HG03280 (cell line): ENCODE measurements around the gene APC2.
"Not testable (repeated sequence)": the region's sequence is repeated elsewhere in the genome, so short reads cannot be mapped to it uniquely, and the experiment has no call there.

ENCODE experiments used
- ATAC-seq: cut with Tn5 transposase; IDR thresholded peaks from one replicate; pipeline ENCODE4 v1.9.1; 2021; ENCODE audit warnings: mild to moderate bottlenecking, moderate library complexity; ENCODE audit not compliant: unreplicated experiment

APC2 gene

DNA sequence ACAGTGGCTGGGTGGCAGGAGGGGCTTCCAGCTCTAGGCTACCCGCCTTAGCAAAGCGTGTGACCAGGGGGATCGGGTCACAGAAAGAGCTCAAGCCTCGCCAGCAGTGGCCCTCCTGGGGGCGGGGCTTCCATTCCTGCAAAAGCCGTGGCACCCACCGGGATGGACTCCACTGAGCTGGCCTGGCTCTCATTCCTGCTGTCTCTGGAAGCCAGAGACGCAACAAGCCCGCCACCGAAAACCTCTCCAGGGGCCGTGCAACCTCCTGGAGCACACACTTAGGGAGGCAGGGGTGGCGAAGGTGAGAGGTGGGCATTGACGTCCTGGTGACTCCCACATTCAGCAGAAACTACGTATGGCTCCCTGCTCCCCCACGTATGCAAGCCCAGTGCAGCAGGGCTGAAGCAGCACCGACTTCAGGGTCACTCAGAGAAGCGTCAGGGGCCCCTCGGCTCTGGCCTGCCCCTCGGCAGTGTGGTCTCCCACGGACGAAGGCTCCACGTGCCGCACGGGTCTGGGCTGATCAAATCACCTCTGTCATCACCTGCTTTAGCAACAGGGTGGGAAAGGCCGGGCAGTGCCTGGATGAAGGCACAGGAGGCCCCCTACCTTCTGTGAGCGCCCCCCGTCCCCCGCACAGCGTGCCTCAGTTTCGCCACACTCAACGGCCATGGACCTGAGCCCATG is 26.0 kb downstream of the APC2 start:
- ATAC-seq: no peak

- ATAC-seq: not testable (repeated sequence)
These were observed 27.1 kb downstream of the APC2 start for GRCh38 chr19:1477056-1477455.

GRCh38 chr19:1478934-1479707 is 29.2 kb downstream of the APC2 start, which contains the start of gene C19orf25:
Gene C19orf25 (minus strand): TSS chr19:1479215. CDS start chr19:1478903, 312 bp downstream.
- peak; percentile 90 for ATAC-seq

- ATAC-seq: no peak
These were observed 31.4 kb downstream of the APC2 start for GRCh38 chr19:1481224-1481892.

GRCh38 chr19:1481893-1482360 is 32.0 kb downstream of the APC2 start:
- no peak for ATAC-seq

- no peak for ATAC-seq
These were observed 32.6 kb downstream of the APC2 start for GRCh38 chr19:1482361-1483130.

- ATAC-seq: no peak
These were observed 33.4 kb downstream of the APC2 start for GRCh38 chr19:1483131-1483978.

- ATAC-seq: no peak
These were observed 34.1 kb downstream of the APC2 start for GRCh38 chr19:1483979-1484428.

DNA sequence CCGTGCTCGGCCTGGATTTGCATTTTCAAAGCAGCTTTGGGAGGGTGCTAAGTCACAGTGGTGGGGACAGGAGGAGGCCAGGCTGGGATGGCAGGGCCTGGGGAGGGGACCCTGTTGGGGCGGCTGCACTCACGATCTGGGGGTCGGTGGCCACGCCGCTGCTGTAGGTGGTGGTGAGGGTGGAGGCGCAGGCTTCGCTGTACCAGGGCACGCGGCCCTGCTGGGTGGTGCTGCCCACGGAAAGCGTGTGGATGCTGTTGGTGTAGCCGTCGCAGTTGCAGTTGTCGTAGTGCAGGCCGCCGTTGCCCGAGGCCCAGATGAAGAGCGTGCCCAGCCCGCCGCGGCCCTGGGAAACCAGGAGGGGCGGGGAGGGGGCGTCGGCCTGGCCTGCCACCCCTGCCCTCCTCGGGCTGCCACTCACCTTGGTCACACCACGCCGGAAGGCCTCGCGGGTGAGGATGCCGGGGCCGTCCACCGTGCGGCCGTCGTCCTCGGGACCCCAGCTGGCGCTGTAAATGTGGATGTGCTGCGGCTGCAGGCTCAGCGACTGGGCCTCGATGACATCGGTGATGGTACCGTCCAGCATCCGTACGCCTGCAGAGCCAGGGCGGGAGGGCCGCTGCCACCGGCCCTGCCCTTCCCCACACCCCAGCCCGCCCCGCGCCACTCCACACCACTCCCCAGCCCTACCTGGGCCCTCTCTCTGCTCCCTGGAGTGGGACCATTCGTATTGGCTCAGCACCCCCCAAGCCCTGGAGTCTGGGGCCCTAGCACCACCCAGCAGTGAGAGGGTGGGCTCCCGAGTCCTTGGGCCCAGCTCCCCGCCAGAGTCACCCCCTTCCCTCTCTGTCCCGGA is 37.0 kb downstream of the APC2 start:
- ATAC-seq: no peak

GRCh38 chr19:1487576-1488281 is 37.8 kb downstream of the APC2 start:
- ATAC-seq: no peak

DNA sequence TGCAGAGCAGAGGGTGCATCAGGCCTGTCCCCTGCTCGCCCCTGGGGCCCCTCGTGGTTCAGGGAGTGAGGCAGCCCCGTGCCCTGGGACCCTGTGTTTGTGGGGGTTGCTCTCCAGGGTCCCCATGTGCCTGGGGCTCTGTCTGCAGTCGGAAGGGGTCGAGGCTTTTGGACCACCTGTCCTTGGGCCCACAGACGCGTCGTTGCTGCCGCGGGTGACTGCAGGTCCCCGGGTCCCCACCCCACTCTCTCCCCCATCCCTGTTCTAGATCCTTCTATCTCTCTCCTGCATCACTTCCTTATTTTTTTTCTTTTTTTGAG is 38.3 kb downstream of the APC2 start:
- ATAC-seq: no peak

DNA sequence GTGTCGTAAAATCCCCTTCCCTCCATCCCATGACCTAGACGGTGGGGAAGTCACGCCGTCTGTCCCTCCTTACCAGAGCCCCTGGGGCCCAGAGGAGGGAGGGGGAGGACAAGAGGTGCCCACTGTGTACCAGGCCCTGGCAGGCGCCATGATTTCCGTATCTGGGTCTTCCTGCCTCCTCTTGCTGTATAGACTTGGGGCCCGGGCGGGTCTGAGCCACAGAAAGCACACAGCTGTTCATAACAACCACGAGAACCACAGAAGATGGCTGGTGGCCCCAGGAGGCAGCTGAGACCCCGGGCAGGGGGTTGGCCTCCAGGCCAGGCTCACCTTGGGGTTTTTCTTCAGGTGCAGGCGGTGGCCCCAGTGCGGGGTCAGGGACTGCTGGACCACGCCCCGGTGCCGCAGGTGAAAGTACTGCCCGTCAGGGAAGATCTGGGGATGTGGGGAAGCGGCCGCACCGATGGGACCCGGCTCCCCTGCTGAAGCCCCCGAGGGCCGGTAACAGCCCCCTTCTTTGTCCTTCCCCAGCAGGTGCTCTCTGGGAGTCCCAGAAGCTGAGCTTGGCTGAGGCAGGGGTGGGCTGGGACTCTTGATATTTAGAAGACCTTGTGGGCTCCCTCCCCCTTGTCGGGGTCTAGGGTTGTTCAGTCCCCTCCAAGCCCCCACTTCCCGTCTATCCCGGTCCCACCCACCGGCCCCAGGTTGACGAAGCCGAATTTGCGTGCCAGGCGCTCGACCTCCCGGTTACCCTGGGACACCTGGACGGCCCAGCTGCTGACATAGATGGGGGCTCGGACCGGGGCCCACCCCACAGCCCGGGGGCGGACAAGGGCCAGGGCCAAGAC is 39.8 kb downstream of the APC2 start:
- no peak for ATAC-seq

- ATAC-seq: peak; percentile 78
These were observed 40.6 kb downstream of the APC2 start, which contains the start of gene PCSK4 for GRCh38 chr19:1490311-1491113. Gene PCSK4 (minus strand): TSS chr19:1490350. CDS start chr19:1490346, 4 bp downstream.

DNA sequence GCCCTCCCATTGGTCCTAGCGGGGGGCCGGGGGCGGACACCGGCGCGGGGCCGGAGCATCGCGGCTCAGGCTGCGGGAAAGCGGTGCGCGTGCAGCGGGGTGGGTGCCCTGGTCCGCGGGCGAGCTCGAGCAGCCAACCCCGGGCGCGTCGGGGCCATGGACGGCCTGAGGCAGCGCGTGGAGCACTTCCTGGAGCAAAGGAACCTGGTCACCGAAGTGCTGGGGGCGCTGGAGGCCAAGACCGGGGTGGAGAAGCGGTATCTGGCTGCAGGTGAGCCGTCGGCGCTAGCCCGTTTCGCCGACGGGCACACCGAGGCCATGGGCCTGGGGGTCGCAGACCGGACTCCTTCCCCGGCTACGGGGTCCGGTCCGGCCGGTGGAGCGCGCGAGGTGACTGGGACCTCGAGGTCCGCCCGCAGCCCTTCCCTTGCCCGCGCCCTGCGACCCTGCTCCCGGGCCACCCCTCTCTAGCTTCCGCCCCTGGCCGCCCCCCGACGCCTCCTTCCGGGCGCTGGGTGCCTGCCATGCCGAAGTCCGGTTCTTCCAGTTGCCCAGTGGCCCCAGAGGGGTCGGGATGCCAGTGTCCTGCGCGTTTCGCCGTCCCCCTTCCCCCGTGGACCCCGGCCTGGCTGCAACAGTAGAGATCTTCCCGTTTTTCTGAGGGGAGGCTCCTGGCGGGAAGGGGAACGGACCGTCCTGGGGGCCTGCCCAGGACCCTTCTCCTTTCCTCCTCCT is 41.4 kb downstream of the APC2 start, which contains the start of gene REEP6:
REEP6 (plus strand) TSS at position 68 of the 735 bp plus-strand sequence; CDS start at position 157, 89 bp downstream.
- no peak for ATAC-seq

GRCh38 chr19:1491849-1492170 is 41.9 kb downstream of the APC2 start:
- no peak for ATAC-seq

GRCh38 chr19:1492474-1493006 is 42.6 kb downstream of the APC2 start:
- ATAC-seq: no peak
